B cell (primary cell): ENCODE data around the gene CAMK2N1. TPM values are rescaled to one million over a fixed set of nuclear protein-coding genes. Genes with fewer than 3 reads are reported as not detected.

ENCODE experiments used
- ATAC-seq: fragments of 200-7000 bp; cut with Tn5 transposase; one replicate; pipeline ENCODE4 v1.10.0; 2021; ENCODE audit warnings: low read depth, mild to moderate bottlenecking, moderate number of reproducible peaks, moderate library complexity
- CTCF ChIA-PET: fragments of 350-600 bp; sonication (Branson Sonifier 250); formaldehyde crosslinking; loops from one replicate; lab custom pipeline; 2021; ENCODE audit warnings: antibody characterized with exemption, inconsistent platforms; lab: Charles Lee
- POLR2A ChIA-PET: fragments of 350-600 bp; sonication (Branson Sonifier 250); formaldehyde crosslinking; loops from one replicate; lab custom pipeline; 2021; ENCODE audit warnings: antibody characterized with exemption; lab: Charles Lee
- DNase-seq: peaks from one replicate; pipeline ENCODE4 v3.0.0; 2013
- H2AFZ ChIP-seq: 2 replicates; pipeline ENCODE4 v1.6.1; 2012; ENCODE audit warnings: mild to moderate bottlenecking, low read depth, low read length; ENCODE audit not compliant: insufficient read depth, poor library complexity, severe bottlenecking
- H3K27ac ChIP-seq, 2 donors: 1 replicate in 1 of 2; 2 replicates in 1 of 2; pipeline ENCODE4 v1.5.1; 2012 to 2013; ENCODE audit warnings: low read length in 2 of 2, mild to moderate bottlenecking in 2 of 2, moderate library complexity in 1 of 2
- H3K27me3 ChIP-seq, 4 experiments: fragments of 200-600 bp in 1 of 4; sonication (generic) in 1 of 4; replicated peaks in 1 of 4; 1 replicate in 2 of 4; 2 replicates in 2 of 4; pipeline versions ENCODE4 v1.6.1 to v1.7.0; 2013 to 2016; ENCODE audit warnings: low read length in 3 of 4, mild to moderate bottlenecking in 2 of 4, mixed read lengths in 1 of 4, moderate library complexity in 1 of 4; ENCODE audit not compliant: insufficient read depth in 4 of 4, control insufficient read depth in 3 of 4; ENCODE audit errors: control extremely low read depth in 1 of 4
- H3K36me3 ChIP-seq, 2 experiments: replicated peaks in 1 of 2; 1 replicate in 1 of 2; 2 replicates in 1 of 2; pipeline versions ENCODE4 v1.6.1 to v1.7.1; 2013; ENCODE audit warnings: low read length in 1 of 2; ENCODE audit not compliant: insufficient read depth in 2 of 2, control insufficient read depth in 1 of 2; ENCODE audit errors: control extremely low read depth in 1 of 2, extremely low read depth in 1 of 2
- H3K4me1 ChIP-seq, 2 donors: fragments of 200-600 bp in 1 of 2; sonication (generic) in 1 of 2; 1 replicate in 1 of 2; 2 replicates in 1 of 2; pipeline versions ENCODE4 v1.5.1 to v1.6.1; 2013 to 2017; ENCODE audit warnings: low read length in 2 of 2; ENCODE audit not compliant: control insufficient read depth in 2 of 2, insufficient read depth in 2 of 2
- H3K4me2 ChIP-seq: replicated peaks from 2 replicates; pipeline ENCODE3; 2012; ENCODE audit warnings: mild to moderate bottlenecking, low read depth, low read length; ENCODE audit not compliant: poor library complexity, severe bottlenecking
- H3K4me3 ChIP-seq, 5 experiments: fragments of 200-600 bp in 1 of 5; sonication (generic) in 1 of 5; 1 replicate in 3 of 5; 2 replicates in 2 of 5; pipeline versions ENCODE4 v1.5.1 to v1.7.0; 2011 to 2016; ENCODE audit warnings: low read length in 4 of 5, mild to moderate bottlenecking in 4 of 5, low read depth in 2 of 5, control low read depth in 1 of 5, moderate library complexity in 1 of 5; ENCODE audit not compliant: insufficient read depth in 1 of 5; ENCODE audit errors: control extremely low read depth in 1 of 5, extremely low read depth in 1 of 5
- H3K79me2 ChIP-seq: fragments of 200-600 bp; sonication (generic); one replicate; pipeline ENCODE4 v1.6.0; 2016; ENCODE audit warnings: low read length; ENCODE audit not compliant: control insufficient read depth, insufficient read depth
- H3K9ac ChIP-seq: fragments of 200-600 bp; sonication (generic); 2 replicates; pipeline ENCODE4 v1.6.1; 2017; ENCODE audit warnings: mild to moderate bottlenecking, low read length, moderate library complexity
- H3K9me3 ChIP-seq, 3 donors: one replicate each; pipeline versions ENCODE4 v1.6.1 to v1.7.1; 2013; ENCODE audit warnings: low read length in 2 of 3; ENCODE audit not compliant: control insufficient read depth in 2 of 3, insufficient read depth in 1 of 3; ENCODE audit errors: control extremely low read depth in 1 of 3
- H4K20me1 ChIP-seq: 2 replicates; pipeline ENCODE4 v1.6.0; 2012; ENCODE audit warnings: mild to moderate bottlenecking, low read length; ENCODE audit not compliant: insufficient read depth, control insufficient read depth, poor library complexity, severe bottlenecking
- H3K27ac Mint-ChIP-seq: one replicate; pipeline ENCODE4 v1.8.0; 2021; ENCODE audit warnings: mixed read lengths
- H3K27me3 Mint-ChIP-seq: one replicate; pipeline ENCODE4 v1.8.0; 2021; ENCODE audit warnings: mixed read lengths
- H3K4me1 Mint-ChIP-seq: one replicate; pipeline ENCODE4 v1.8.0; 2021; ENCODE audit warnings: mixed read lengths
- H3K4me3 Mint-ChIP-seq: one replicate; pipeline ENCODE4 v1.8.0; 2021; ENCODE audit warnings: mixed read lengths
- H3K9me3 Mint-ChIP-seq: one replicate; pipeline ENCODE4 v1.8.0; 2022; ENCODE audit warnings: mixed read lengths; ENCODE audit not compliant: insufficient read depth
- CTCF ChIP-seq: fragments of 200-600 bp; IDR thresholded peaks from one replicate; pipeline ENCODE4 v1.8.0; 2022; ENCODE audit warnings: antibody characterized with exemption, mild to moderate bottlenecking
- EZH2 ChIP-seq: IDR thresholded peaks from 2 replicates; pipeline ENCODE4 v1.6.1; 2012; ENCODE audit warnings: borderline replicate concordance, low read depth, mild to moderate bottlenecking, moderate library complexity, low read length; ENCODE audit not compliant: insufficient read depth, poor library complexity, severe bottlenecking
- WGBS: methylation state at CpG from one replicate; pipeline ENCODE4 v1.1.5; 2013; ENCODE audit warnings: missing lambda C conversion rate; ENCODE audit not compliant: insufficient coverage; 5-methylcytosine and 5-hydroxymethylcytosine counted together
- intact Hi-C: fragments of 100-400 bp; cut with micrococcal nuclease; formaldehyde crosslinking; loops from one replicate; pipeline ENCODE4 v1.10.0; 2022
- polyA plus RNA-seq: library from polyadenylated mRNA; depleted of rRNA; stranded (reverse); fragments of >200 nt; gene quantifications from 2 replicates; pipeline ENCODE4 v1.2.3, GENCODE V29; 2012
- total RNA-seq, 2 donors: library from RNA; stranded (reverse); fragments of 120-200 nt in 1 of 2; gene quantifications; 1 replicate in 1 of 2; 2 replicates in 1 of 2; pipeline versions ENCODE4 v1.2.3 to v1.2.4, GENCODE V29; 2013 to 2022

Gene CAMK2N1
- total and polyA plus RNA-seq, 2 donors (not counting 1 experiment from before 2014, with no cell fraction given): 0.49 to 6.0 TPM

- peak overlapping the region in 3 of 5 experiments; percentile 27 to 40 (median 36) for H3K4me3 ChIP-seq
- peaks cover 25 to 27% of the 10 kb centered on the region in 2 donors for H3K4me1 ChIP-seq
- H2AFZ ChIP-seq: peak overlapping the region; percentile 40
- TF ChIP-seq EZH2 (no peak), CTCF (no peak)
- H4K20me1 ChIP-seq: no peaks in the 10 kb centered on the region
- peaks cover 0 to 9% (median 0%) of the 10 kb centered on the region in 3 donors for H3K9me3 ChIP-seq
- WGBS: 5% methylated on average over 89 of the region's 89 CpGs
- intact Hi-C loops: no loop called here
- ATAC-seq (no peak), DNase-seq (peak; percentile 41)
- H3K36me3 ChIP-seq: no peaks in the 10 kb centered on the region
- ChIA-PET CTCF (interaction anchor here (0.7 to 3.9 kb wide), 2 partner anchors 9 to 250 kb away, joined by 4 to 20 read pairs; no protein-coding TSS in a partner anchor), POLR2A (interaction anchor here (0.7 kb wide), 1 partner anchor 97 kb away, joined by 5 read pairs; no protein-coding TSS in a partner anchor)
- H3K9ac ChIP-seq: peak overlapping the region; percentile 47
- Mint-ChIP-seq H3K27ac (peak overlapping the region; percentile 15), H3K4me3 (peak overlapping the region; percentile 79), H3K9me3 (no peaks in the 10 kb centered on the region), H3K27me3 (peaks cover 70% of the 10 kb centered on the region), H3K4me1 (peaks cover 18% of the 10 kb centered on the region)
- H3K27me3 ChIP-seq: peaks cover 0 to 64% (median 23%) of the 10 kb centered on the region in 4 experiments
- H3K4me2 ChIP-seq: peak overlapping the region; percentile 98
- H3K79me2 ChIP-seq: no peaks in the 10 kb centered on the region
- H3K27ac ChIP-seq: no peak overlapping the region
Measured at GRCh38 chr1:20484519-20485462, 1.2 kb downstream of the CAMK2N1 start.
